Dedifferentiated amniotic fluid mesenchymal stem cell (primary cell): Measurements from ENCODE around the gene MMAB.

Source experiments
- DNase-seq: peaks from one replicate; pipeline ENCODE4 v3.0.0-alpha.2; 2016; ENCODE audit errors: extremely low spot score

The MMAB gene

GRCh38 chr12:109560867-109561710 lies 12.2 kb downstream of the MMAB start:
- no peak for DNase-seq

GRCh38 chr12:109559601-109560000 lies 13.7 kb downstream of the MMAB start:
- no peak for DNase-seq

- no peak for DNase-seq
Measured at GRCh38 chr12:109559200-109559505, 14.2 kb downstream of the MMAB start.

- DNase-seq: no peak
Measured at GRCh38 chr12:109558374-109559199, 14.7 kb downstream of the MMAB start.

GRCh38 chr12:109557805-109558204 lies 15.5 kb downstream of the MMAB start:
- DNase-seq: no peak

- DNase-seq: no peak
Measured at GRCh38 chr12:109557200-109557599, 16.1 kb downstream of the MMAB start.

- DNase-seq: no peak
Measured at GRCh38 chr12:109555431-109556315, 17.6 kb downstream of the MMAB start.

- DNase-seq: no peak
Measured at GRCh38 chr12:109554761-109555160, 18.5 kb downstream of the MMAB start.

GRCh38 chr12:109553906-109554500 lies 19.3 kb downstream of the MMAB start:
- DNase-seq: no peak

- DNase-seq: no peak
Measured at GRCh38 chr12:109553483-109553882, 19.8 kb downstream of the MMAB start.

- no peak for DNase-seq
Measured at GRCh38 chr12:109552971-109553370, 20.3 kb downstream of the MMAB start.

GRCh38 chr12:109551108-109551507 lies 22.2 kb downstream of the MMAB start:
- DNase-seq: no peak

GRCh38 chr12:109550281-109550680 lies 23.0 kb downstream of the MMAB start:
- DNase-seq: no peak

GRCh38 chr12:109549613-109550270 lies 23.6 kb downstream of the MMAB start:
- no peak for DNase-seq

GRCh38 chr12:109548258-109548657 lies 25.0 kb downstream of the MMAB start:
- no peak for DNase-seq

GRCh38 chr12:109547286-109547685 lies 26.0 kb downstream of the MMAB start:
- DNase-seq: no peak

- no peak for DNase-seq
Measured at GRCh38 chr12:109545826-109546225, 27.5 kb downstream of the MMAB start.

- DNase-seq: no peak
Measured at GRCh38 chr12:109544955-109545531, 28.3 kb downstream of the MMAB start.

- DNase-seq: no peak
Measured at GRCh38 chr12:109542876-109543275, 30.4 kb downstream of the MMAB start.

GRCh38 chr12:109542014-109542413 lies 31.3 kb downstream of the MMAB start:
- DNase-seq: no peak

- DNase-seq: no peak
Measured at GRCh38 chr12:109541413-109541726, 31.9 kb downstream of the MMAB start.
